Mesodermal cell (in vitro differentiated cells): ENCODE measurements around the gene SUSD6.
A peak's percentile ranks its signal among the peaks of the same experiment; 100 is the strongest.

Experiments
- H3K27ac ChIP-seq: 2 replicates; pipeline ENCODE4 v1.7.0; 2013; ENCODE audit warnings: mild to moderate bottlenecking, low read depth, low read length, moderate library complexity; ENCODE audit not compliant: severe bottlenecking
- H3K36me3 ChIP-seq: 2 replicates; pipeline ENCODE4 v1.7.1; 2013; ENCODE audit warnings: mild to moderate bottlenecking, low read length, moderate library complexity; ENCODE audit not compliant: control insufficient read depth, insufficient read depth
- H3K4me1 ChIP-seq: one replicate; pipeline ENCODE4 v1.7.1; 2013; ENCODE audit warnings: mild to moderate bottlenecking, low read length; ENCODE audit not compliant: insufficient read depth, control insufficient read depth, poor library complexity, severe bottlenecking
- H3K4me3 ChIP-seq: 2 replicates; pipeline ENCODE4 v1.7.0; 2013; ENCODE audit warnings: low read length, control low read depth, mild to moderate bottlenecking; ENCODE audit not compliant: insufficient read depth, poor library complexity, severe bottlenecking; ENCODE audit errors: extremely low read depth
- H3K9me3 ChIP-seq: 2 replicates; pipeline ENCODE4 v1.7.1; 2013; ENCODE audit warnings: mild to moderate bottlenecking, low read length, moderate library complexity; ENCODE audit not compliant: control insufficient read depth
- WGBS, 2 experiments: methylation state at CpG; one replicate each; pipeline ENCODE4 v1.1.5; 2013; ENCODE audit warnings: missing lambda C conversion rate in 2 of 2; ENCODE audit not compliant: insufficient coverage in 2 of 2; 5-methylcytosine and 5-hydroxymethylcytosine counted together

SUSD6 gene

GRCh38 chr14:69705706-69706105, 94.3 kb downstream of the SUSD6 start:
- WGBS, 2 experiments, result 80% methylated on average over 2 of the region's 2 CpGs; no CpG with 5 or more reads in 1 of the 2 experiments
- H3K4me1 ChIP-seq, result peaks cover 6% of the 10 kb centered on the region
- no peak overlapping the region for H3K4me3 ChIP-seq
- H3K27ac ChIP-seq, result no peak overlapping the region
- H3K36me3 ChIP-seq, result peaks cover 22% of the 10 kb centered on the region
- no peaks in the 10 kb centered on the region for H3K9me3 ChIP-seq

GRCh38 chr14:69708049-69708448, 96.7 kb downstream of the SUSD6 start:
- peaks cover 14% of the 10 kb centered on the region for H3K4me1 ChIP-seq
- H3K36me3 ChIP-seq, result peaks cover 32% of the 10 kb centered on the region
- H3K9me3 ChIP-seq, result no peaks in the 10 kb centered on the region
- no peak overlapping the region for H3K4me3 ChIP-seq
- 100% methylated on average over 1 of the region's 1 CpG; no CpG with 5 or more reads in 1 of the 2 experiments for WGBS, 2 experiments
- no peak overlapping the region for H3K27ac ChIP-seq

- no peak overlapping the region for H3K4me3 ChIP-seq
- no peak overlapping the region for H3K27ac ChIP-seq
- 75 to 84% methylated on average over 7 to 10 of the region's 12 CpGs for WGBS, 2 experiments
- peaks cover 30% of the 10 kb centered on the region for H3K36me3 ChIP-seq
- H3K9me3 ChIP-seq, result no peaks in the 10 kb centered on the region
- peaks cover 19% of the 10 kb centered on the region for H3K4me1 ChIP-seq
Measured at GRCh38 chr14:69708586-69709560, 97.5 kb downstream of the SUSD6 start.

- peaks cover 27% of the 10 kb centered on the region for H3K36me3 ChIP-seq
- H3K27ac ChIP-seq, result no peak overlapping the region
- 80 to 100% methylated on average over 1 of the region's 1 CpG for WGBS, 2 experiments
Measured at GRCh38 chr14:69710378-69710777, 99.0 kb downstream of the SUSD6 start.

GRCh38 chr14:69711065-69711464, 99.7 kb downstream of the SUSD6 start:
- WGBS, 2 experiments, result 81 to 92% methylated on average over 4 of the region's 4 CpGs
- Histone ChIP-seq H3K36me3 (peaks cover 27% of the 10 kb centered on the region), H3K4me1 (peaks cover 20% of the 10 kb centered on the region), H3K4me3 (no peak overlapping the region), H3K27ac (no peak overlapping the region), H3K9me3 (no peaks in the 10 kb centered on the region)

More at GRCh38 chr14:69710378-69710777, 99.0 kb downstream of the SUSD6 start:
- Histone ChIP-seq H3K9me3 (no peaks in the 10 kb centered on the region), H3K4me1 (peaks cover 20% of the 10 kb centered on the region), H3K4me3 (no peak overlapping the region)

GRCh38 chr14:69711477-69711876, 100.1 kb downstream of the SUSD6 start:
- Histone ChIP-seq H3K9me3 (no peaks in the 10 kb centered on the region), H3K27ac (no peak overlapping the region), H3K4me1 (peaks cover 20% of the 10 kb centered on the region), H3K4me3 (no peak overlapping the region), H3K36me3 (peaks cover 27% of the 10 kb centered on the region)
- WGBS, 2 experiments, result 80% methylated on average over 1 of the region's 1 CpG; no CpG with 5 or more reads in 1 of the 2 experiments

GRCh38 chr14:69711881-69712560, 100.6 kb downstream of the SUSD6 start:
- peaks cover 20% of the 10 kb centered on the region for H3K4me1 ChIP-seq
- WGBS, 2 experiments, result 72 to 74% methylated on average over 7 to 11 of the region's 11 CpGs
- peak overlapping the region; percentile 65 for H3K27ac ChIP-seq
- H3K4me3 ChIP-seq, result no peak overlapping the region
- peaks cover 27% of the 10 kb centered on the region for H3K36me3 ChIP-seq
- no peaks in the 10 kb centered on the region for H3K9me3 ChIP-seq

- Histone ChIP-seq H3K27ac (peak overlapping the region; percentile 65), H3K4me3 (no peak overlapping the region), H3K36me3 (peaks cover 27% of the 10 kb centered on the region), H3K9me3 (no peaks in the 10 kb centered on the region), H3K4me1 (peaks cover 20% of the 10 kb centered on the region)
- WGBS, 2 experiments, result 10 to 39% methylated on average over 2 to 5 of the region's 6 CpGs
Measured at GRCh38 chr14:69712599-69713088, 101.2 kb downstream of the SUSD6 start.

GRCh38 chr14:69713209-69713781, 101.9 kb downstream of the SUSD6 start:
- Histone ChIP-seq H3K4me1 (peaks cover 20% of the 10 kb centered on the region), H3K4me3 (no peak overlapping the region)
- WGBS, 2 experiments, result 39 to 52% methylated on average over 2 to 3 of the region's 4 CpGs

GRCh38 chr14:69713993-69714679, 102.7 kb downstream of the SUSD6 start:
- peaks cover 20% of the 10 kb centered on the region for H3K4me1 ChIP-seq
- H3K4me3 ChIP-seq, result no peak overlapping the region
- H3K9me3 ChIP-seq, result no peaks in the 10 kb centered on the region
- WGBS, 2 experiments, result 75 to 81% methylated on average over 3 to 4 of the region's 9 CpGs
- peak overlapping the region; percentile 5 for H3K27ac ChIP-seq
- H3K36me3 ChIP-seq, result peaks cover 22% of the 10 kb centered on the region

More at GRCh38 chr14:69713209-69713781, 101.9 kb downstream of the SUSD6 start:
- Histone ChIP-seq H3K9me3 (no peaks in the 10 kb centered on the region), H3K36me3 (peaks cover 25% of the 10 kb centered on the region), H3K27ac (peak overlapping the region; percentile 65)
